Activated naive CD8-positive, alpha-beta T cell treated with anti-CD3 and anti-CD28 coated beads for 36 hours (primary cell): ENCODE measurements around the gene UGDH. TPM values are rescaled to one million over a fixed set of nuclear protein-coding genes. Genes with fewer than 3 reads are reported as not detected.
"Not testable (repeated sequence)": the region's sequence is repeated elsewhere in the genome, so short reads cannot be mapped to it uniquely, and the experiment has no call there.

Experiments
- DNase-seq: peaks from one replicate; pipeline ENCODE4 v3.0.0; 2021
- H3K27ac Mint-ChIP-seq: one replicate; pipeline ENCODE4 v1.8.0; 2022; ENCODE audit warnings: mild to moderate bottlenecking, moderate library complexity, mixed read lengths
- H3K27me3 Mint-ChIP-seq: one replicate; pipeline ENCODE4 v1.8.0; 2022; ENCODE audit warnings: mild to moderate bottlenecking, mixed read lengths
- H3K36me3 Mint-ChIP-seq: one replicate; pipeline ENCODE4 v1.8.0; 2021; ENCODE audit warnings: mild to moderate bottlenecking, mixed read lengths
- H3K4me1 Mint-ChIP-seq: one replicate; pipeline ENCODE4 v1.8.0; 2021; ENCODE audit warnings: mixed read lengths
- H3K4me3 Mint-ChIP-seq: one replicate; pipeline ENCODE4 v1.8.0; 2022; ENCODE audit warnings: mild to moderate bottlenecking, moderate library complexity, mixed read lengths
- H3K9me3 Mint-ChIP-seq: one replicate; pipeline ENCODE4 v1.8.0; 2022; ENCODE audit warnings: mixed read lengths
- total RNA-seq, 2 experiments: library from RNA; stranded (reverse); gene quantifications; one replicate each; pipeline ENCODE4 v1.2.3, GENCODE V29; 2021

UGDH gene
- total RNA-seq, 2 experiments from 2014 or later: 29.7 to 34.8 TPM

- no peaks in the 10 kb centered on the region for H3K9me3 Mint-ChIP-seq
- no peak overlapping the region for H3K4me3 Mint-ChIP-seq
- H3K27ac Mint-ChIP-seq: no peak overlapping the region
- peaks cover 3% of the 10 kb centered on the region for H3K36me3 Mint-ChIP-seq
- H3K27me3 Mint-ChIP-seq: no peaks in the 10 kb centered on the region
- peaks cover 2% of the 10 kb centered on the region for H3K4me1 Mint-ChIP-seq
- no peak for DNase-seq
Observed at GRCh38 chr4:39516407-39516966, 10.8 kb downstream of the UGDH start.

DNA sequence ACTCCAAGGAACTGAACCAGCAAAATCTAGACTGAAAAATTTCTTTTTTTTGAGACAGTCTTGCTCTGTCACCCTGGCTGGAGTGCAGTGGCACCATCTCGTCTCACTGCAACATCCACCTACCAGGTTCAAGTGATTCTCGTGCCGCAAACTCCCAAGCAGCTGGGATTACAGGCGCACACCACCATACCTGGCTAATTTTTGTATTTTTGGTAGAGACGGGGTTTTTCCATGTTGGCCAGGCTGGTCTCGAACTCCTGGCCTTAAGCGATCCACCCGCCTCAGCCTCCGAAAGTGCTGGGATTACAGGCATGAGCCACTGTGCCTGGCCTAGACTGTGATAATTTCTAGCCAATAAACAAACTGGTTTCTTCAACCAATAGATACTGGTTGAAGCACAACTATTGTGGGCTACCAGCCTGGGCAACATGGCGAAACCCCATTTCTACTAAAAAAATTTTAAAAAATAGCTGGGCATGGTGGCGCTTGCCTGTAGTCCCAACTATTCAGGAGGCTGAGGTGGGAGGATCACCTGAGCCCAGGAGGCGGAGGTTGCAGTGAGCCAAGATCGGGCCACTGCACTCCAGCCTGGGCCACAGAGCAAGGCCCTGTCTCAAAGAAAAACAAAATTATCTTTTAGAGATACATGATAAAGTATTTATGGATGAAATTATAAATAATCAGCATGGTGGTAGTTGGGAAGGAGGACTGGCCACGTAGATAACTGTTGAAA lies 11.4 kb downstream of the UGDH start:
- H3K36me3 Mint-ChIP-seq, H3K27me3 Mint-ChIP-seq, H3K4me1 Mint-ChIP-seq, H3K9me3 Mint-ChIP-seq, DNase-seq, H3K4me3 Mint-ChIP-seq, H3K27ac Mint-ChIP-seq: not testable (repeated sequence)

GRCh38 chr4:39514888-39515401 lies 12.3 kb downstream of the UGDH start:
- no peak overlapping the region for H3K4me3 Mint-ChIP-seq
- no peak overlapping the region for H3K27ac Mint-ChIP-seq
- H3K27me3 Mint-ChIP-seq: no peaks in the 10 kb centered on the region
- H3K36me3 Mint-ChIP-seq: peaks cover 3% of the 10 kb centered on the region
- peaks cover 2% of the 10 kb centered on the region for H3K4me1 Mint-ChIP-seq
- DNase-seq: no peak
- H3K9me3 Mint-ChIP-seq: no peaks in the 10 kb centered on the region

DNA sequence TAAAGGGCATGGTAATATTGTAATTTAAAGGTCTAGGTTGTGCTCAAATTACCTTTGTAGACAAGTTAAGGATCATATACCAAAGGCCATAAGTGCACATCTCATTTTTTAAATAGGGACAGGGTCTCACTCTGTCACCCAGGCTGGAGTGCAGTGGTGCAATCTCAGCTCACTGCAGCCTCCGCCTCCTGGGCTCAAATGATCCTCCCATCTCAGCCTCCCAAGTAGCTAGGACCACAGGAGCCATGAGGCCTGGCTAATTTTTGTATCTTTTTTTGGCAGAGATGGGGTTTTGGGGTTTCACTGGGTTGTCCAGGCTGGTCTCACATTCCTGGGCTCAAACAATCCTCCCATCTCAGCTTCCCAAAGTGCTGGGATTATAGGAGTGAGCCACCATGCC lies 13.0 kb downstream of the UGDH start:
- not testable (repeated sequence) for H3K9me3 Mint-ChIP-seq, DNase-seq, H3K27ac Mint-ChIP-seq, H3K27me3 Mint-ChIP-seq, H3K4me1 Mint-ChIP-seq, H3K4me3 Mint-ChIP-seq, H3K36me3 Mint-ChIP-seq

DNA sequence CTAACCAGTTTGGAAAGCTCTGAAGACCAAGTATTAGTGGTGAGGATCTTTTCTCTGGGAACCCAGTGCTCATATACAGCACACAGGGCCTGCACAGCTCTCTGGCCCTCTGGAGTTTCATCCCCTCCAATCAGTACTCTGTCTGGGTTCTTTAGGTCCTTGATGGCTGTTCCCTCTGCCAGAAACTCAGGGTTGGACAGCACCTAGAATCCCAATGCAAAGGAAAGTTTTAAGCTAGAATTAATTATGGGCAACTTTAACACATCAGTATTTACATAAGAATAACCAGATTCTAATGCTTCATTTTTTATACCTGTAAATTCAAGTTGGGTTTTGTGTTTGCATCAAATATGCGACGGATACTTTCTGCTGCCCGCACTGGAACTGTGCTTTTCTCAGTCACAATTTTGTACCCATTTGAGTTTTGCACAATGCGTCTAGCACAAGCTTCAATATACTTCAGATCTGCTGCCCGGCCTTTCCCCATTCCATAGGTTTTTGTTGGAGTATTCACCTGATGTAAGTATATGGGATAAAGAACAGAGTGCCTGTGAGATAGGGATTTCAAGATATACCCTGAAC lies 16.8 kb downstream of the UGDH start:
- H3K4me3 Mint-ChIP-seq: no peak overlapping the region

GRCh38 chr4:39505581-39505980 lies 21.7 kb downstream of the UGDH start:
- Mint-ChIP-seq H3K4me1 (no peaks in the 10 kb centered on the region), H3K36me3 (peaks cover 12% of the 10 kb centered on the region), H3K27me3 (no peaks in the 10 kb centered on the region), H3K27ac (no peak overlapping the region), H3K9me3 (no peaks in the 10 kb centered on the region), H3K4me3 (no peak overlapping the region)
- no peak for DNase-seq

More for the DNA sequence above, 16.8 kb downstream of the UGDH start:
- Mint-ChIP-seq H3K27ac (no peak overlapping the region), H3K27me3 (no peaks in the 10 kb centered on the region), H3K36me3 (peaks cover 5% of the 10 kb centered on the region), H3K4me1 (peaks cover 2% of the 10 kb centered on the region), H3K9me3 (no peaks in the 10 kb centered on the region)
- DNase-seq: no peak

- H3K27me3 Mint-ChIP-seq: no peaks in the 10 kb centered on the region
- no peak overlapping the region for H3K27ac Mint-ChIP-seq
- no peak overlapping the region for H3K4me3 Mint-ChIP-seq
- no peak for DNase-seq
- H3K36me3 Mint-ChIP-seq: peaks cover 12% of the 10 kb centered on the region
- H3K4me1 Mint-ChIP-seq: no peaks in the 10 kb centered on the region
- no peaks in the 10 kb centered on the region for H3K9me3 Mint-ChIP-seq
Observed at GRCh38 chr4:39504538-39504937, 22.7 kb downstream of the UGDH start.

- not testable (repeated sequence) for DNase-seq, H3K27me3 Mint-ChIP-seq, H3K27ac Mint-ChIP-seq, H3K4me3 Mint-ChIP-seq, H3K9me3 Mint-ChIP-seq, H3K4me1 Mint-ChIP-seq
- H3K36me3 Mint-ChIP-seq: peaks cover 12% of the 10 kb centered on the region
Observed at GRCh38 chr4:39502664-39503035, 24.6 kb downstream of the UGDH start.

DNA sequence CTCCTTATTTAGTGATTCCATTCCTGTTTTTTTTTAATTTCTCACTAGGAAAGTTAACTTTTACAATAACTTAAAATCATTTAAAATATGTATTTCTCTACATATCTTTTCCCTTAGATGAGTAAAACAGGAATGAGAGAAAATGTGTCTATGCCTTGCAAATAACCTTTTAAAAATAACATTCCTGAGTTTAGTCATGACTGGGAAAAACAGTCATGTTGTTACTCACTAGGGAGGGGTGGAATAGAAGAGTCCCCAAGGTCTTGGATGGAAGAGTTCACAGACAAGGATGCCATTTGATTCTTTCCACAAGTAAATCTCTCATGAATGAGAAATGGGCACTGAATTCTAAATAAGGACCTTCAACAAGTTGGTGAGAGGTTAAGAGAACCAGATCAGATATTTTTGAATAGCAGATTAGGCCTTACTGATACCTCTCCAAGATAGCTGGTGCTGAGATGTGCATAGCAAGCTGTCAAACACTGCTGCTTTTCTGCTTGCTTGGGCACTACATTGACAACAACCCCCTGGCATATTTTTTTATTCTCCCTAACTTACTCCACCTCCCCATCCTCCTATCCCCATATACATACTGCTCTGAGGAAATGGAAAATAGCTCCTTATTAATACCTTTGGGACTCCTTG lies 25.1 kb downstream of the UGDH start:
- no peaks in the 10 kb centered on the region for H3K9me3 Mint-ChIP-seq
- H3K4me1 Mint-ChIP-seq: no peaks in the 10 kb centered on the region
- no peak overlapping the region for H3K27ac Mint-ChIP-seq
- H3K4me3 Mint-ChIP-seq: no peak overlapping the region
- DNase-seq: no peak
- H3K27me3 Mint-ChIP-seq: no peaks in the 10 kb centered on the region
- peaks cover 12% of the 10 kb centered on the region for H3K36me3 Mint-ChIP-seq

DNA sequence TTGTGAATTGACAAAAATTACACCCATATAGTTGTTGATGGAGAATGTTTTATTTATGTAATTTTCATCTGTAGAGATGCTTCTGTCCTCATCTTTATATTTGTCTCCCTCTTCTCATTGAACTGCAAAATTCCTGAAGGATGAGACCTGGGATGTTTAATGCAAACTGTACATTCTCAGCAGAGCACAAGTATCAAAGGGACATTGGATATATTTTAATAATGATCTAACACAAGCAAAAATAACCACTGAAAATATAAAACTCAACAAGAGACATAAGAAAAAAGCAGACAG lies 28.6 kb downstream of the UGDH start:
- Mint-ChIP-seq H3K4me3 (no peak overlapping the region), H3K27me3 (no peaks in the 10 kb centered on the region), H3K36me3 (peaks cover 7% of the 10 kb centered on the region), H3K9me3 (no peaks in the 10 kb centered on the region), H3K4me1 (no peaks in the 10 kb centered on the region), H3K27ac (no peak overlapping the region)
- DNase-seq: no peak

GRCh38 chr4:39497909-39498726 lies 29.1 kb downstream of the UGDH start:
- Mint-ChIP-seq H3K9me3 (no peaks in the 10 kb centered on the region), H3K4me3 (no peak overlapping the region), H3K4me1 (no peaks in the 10 kb centered on the region), H3K36me3 (peaks cover 1% of the 10 kb centered on the region), H3K27ac (no peak overlapping the region), H3K27me3 (no peaks in the 10 kb centered on the region)
- DNase-seq: no peak

DNA sequence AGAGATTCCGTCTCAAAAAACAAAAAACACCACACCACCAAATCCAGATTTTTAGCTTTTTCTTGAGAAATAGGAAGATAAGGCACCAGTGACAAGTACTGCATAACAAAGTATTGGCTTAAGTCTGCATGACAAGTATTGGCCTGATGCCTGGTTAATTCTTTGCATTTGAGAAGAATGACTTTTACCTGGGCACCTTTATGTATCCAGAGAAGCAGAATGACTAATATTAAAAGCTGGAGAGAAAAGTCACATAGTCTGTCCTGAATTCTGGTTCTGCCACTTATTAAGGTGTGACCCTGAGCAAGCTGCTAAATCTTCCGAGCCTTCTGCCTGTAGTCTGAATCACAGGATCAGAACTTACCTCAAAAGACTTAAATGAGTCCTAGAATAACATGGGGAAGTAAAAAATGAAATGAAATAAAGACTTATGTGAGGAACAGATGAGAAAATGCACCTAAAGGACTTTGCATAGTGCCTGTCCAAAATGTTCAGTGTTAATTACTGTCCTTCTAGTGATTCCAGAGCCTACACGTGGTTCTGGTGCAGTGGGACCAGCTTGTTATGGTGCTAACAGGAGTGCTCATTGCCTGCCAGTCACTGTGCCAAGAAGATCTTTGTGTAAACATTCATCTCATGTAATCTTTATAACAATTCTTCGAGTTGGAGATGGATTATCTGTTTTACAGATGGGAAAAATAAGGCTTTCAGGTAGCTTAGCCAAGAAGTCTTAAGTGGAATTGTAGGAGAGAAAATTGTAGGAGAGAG lies 31.6 kb downstream of the UGDH start:
- H3K27ac Mint-ChIP-seq: no peak overlapping the region
- H3K27me3 Mint-ChIP-seq: no peaks in the 10 kb centered on the region
- H3K4me3 Mint-ChIP-seq: no peak overlapping the region
- DNase-seq: no peak
- H3K36me3 Mint-ChIP-seq: peaks cover 1% of the 10 kb centered on the region
- H3K4me1 Mint-ChIP-seq: no peaks in the 10 kb centered on the region
- H3K9me3 Mint-ChIP-seq: no peaks in the 10 kb centered on the region

- Mint-ChIP-seq H3K4me1 (no peaks in the 10 kb centered on the region), H3K36me3 (peaks cover 1% of the 10 kb centered on the region), H3K4me3 (no peak overlapping the region), H3K27ac (no peak overlapping the region), H3K9me3 (no peaks in the 10 kb centered on the region), H3K27me3 (no peaks in the 10 kb centered on the region)
- no peak for DNase-seq
Observed at GRCh38 chr4:39494354-39494753, 32.9 kb downstream of the UGDH start.

DNA sequence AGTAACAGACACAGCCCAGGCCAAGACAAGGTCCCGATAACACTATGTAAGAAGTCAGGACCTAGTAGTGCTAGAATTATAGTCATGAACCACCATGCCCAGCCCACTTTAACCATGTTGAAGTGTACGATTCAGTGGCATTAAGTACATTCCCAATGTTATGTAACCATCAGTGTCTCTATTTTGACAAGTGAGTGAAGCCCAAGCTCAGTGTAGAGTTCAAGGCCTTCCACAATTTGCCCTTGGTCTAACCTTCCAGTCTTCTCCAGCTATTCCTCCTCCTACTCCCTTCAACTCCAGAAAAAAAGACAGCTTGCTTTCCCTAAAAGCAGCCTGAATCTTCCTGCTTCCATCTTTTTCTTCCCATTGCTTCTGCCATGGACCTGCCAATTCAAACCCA lies 36.9 kb downstream of the UGDH start:
- H3K4me1 Mint-ChIP-seq: no peaks in the 10 kb centered on the region
- H3K27me3 Mint-ChIP-seq: no peaks in the 10 kb centered on the region
- no peaks in the 10 kb centered on the region for H3K36me3 Mint-ChIP-seq
- no peak for DNase-seq
- no peak overlapping the region for H3K27ac Mint-ChIP-seq
- H3K4me3 Mint-ChIP-seq: no peak overlapping the region
- H3K9me3 Mint-ChIP-seq: no peaks in the 10 kb centered on the region
